ENCODE results near the gene IL1RAPL1.

DNA sequence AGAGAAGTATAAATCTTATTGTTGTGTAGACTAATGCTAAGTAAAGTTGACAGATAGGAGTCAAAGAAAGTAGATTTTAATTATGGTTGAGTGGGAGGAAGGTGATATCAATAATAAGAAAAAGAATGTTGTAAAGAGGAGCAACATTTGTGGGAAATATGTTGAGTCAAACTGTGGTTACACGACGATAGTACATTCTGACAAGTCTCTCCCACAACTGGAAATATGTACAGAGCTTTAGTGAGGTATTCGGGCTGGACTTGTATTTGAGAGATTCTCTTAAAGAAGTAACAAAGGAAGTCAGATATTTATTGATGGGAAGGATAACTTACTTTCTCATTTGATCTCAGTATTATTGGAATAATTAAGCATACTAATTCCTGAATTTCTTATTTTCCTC lies 1102.8 kb downstream of the IL1RAPL1 start:
- TF ChIP-seq, protein P1, sequence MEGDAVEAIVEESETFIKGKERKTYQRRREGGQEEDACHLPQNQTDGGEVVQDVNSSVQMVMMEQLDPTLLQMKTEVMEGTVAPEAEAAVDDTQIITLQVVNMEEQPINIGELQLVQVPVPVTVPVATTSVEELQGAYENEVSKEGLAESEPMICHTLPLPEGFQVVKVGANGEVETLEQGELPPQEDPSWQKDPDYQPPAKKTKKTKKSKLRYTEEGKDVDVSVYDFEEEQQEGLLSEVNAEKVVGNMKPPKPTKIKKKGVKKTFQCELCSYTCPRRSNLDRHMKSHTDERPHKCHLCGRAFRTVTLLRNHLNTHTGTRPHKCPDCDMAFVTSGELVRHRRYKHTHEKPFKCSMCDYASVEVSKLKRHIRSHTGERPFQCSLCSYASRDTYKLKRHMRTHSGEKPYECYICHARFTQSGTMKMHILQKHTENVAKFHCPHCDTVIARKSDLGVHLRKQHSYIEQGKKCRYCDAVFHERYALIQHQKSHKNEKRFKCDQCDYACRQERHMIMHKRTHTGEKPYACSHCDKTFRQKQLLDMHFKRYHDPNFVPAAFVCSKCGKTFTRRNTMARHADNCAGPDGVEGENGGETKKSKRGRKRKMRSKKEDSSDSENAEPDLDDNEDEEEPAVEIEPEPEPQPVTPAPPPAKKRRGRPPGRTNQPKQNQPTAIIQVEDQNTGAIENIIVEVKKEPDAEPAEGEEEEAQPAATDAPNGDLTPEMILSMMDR (IDR thresholded peaks at IDR 0.05): no peak
- no peak for TF ChIP-seq EZH2phosphoT487 (IDR thresholded peaks at IDR 0.05; ENCODE audit: borderline replicate concordance, low read depth)
- no peak for TF ChIP-seq GABPA (IDR thresholded peaks at IDR 0.05; ENCODE audit: low read depth)
- TF ChIP-seq, protein P2, sequence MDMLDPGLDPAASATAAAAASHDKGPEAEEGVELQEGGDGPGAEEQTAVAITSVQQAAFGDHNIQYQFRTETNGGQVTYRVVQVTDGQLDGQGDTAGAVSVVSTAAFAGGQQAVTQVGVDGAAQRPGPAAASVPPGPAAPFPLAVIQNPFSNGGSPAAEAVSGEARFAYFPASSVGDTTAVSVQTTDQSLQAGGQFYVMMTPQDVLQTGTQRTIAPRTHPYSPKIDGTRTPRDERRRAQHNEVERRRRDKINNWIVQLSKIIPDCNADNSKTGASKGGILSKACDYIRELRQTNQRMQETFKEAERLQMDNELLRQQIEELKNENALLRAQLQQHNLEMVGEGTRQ (IDR thresholded peaks at IDR 0.05; ENCODE audit: borderline replicate concordance, low read depth, low read length): no peak
- TF ChIP-seq USF1 (IDR thresholded peaks at IDR 0.05; ENCODE audit: borderline replicate concordance, low read depth): no peak
- no peak for TF ChIP-seq JUND (IDR thresholded peaks at IDR 0.05)
- TF ChIP-seq MXI1 (IDR thresholded peaks at IDR 0.05; ENCODE audit: low read depth, low read length): no peak
- no peak for TF ChIP-seq SIN3A (IDR thresholded peaks at IDR 0.05; ENCODE audit: borderline replicate concordance, low read depth, low read length)
- TF ChIP-seq, protein P3, sequence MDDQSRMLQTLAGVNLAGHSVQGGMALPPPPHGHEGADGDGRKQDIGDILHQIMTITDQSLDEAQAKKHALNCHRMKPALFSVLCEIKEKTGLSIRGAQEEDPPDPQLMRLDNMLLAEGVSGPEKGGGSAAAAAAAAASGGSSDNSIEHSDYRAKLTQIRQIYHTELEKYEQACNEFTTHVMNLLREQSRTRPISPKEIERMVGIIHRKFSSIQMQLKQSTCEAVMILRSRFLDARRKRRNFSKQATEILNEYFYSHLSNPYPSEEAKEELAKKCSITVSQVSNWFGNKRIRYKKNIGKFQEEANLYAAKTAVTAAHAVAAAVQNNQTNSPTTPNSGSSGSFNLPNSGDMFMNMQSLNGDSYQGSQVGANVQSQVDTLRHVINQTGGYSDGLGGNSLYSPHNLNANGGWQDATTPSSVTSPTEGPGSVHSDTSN (IDR thresholded peaks at IDR 0.05): peak; percentile 7; the same call in 1 of the 2 replicates
- TF ChIP-seq, protein P4, sequence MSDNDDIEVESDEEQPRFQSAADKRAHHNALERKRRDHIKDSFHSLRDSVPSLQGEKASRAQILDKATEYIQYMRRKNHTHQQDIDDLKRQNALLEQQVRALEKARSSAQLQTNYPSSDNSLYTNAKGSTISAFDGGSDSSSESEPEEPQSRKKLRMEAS (IDR thresholded peaks at IDR 0.05; ENCODE audit: low read depth): no peak
- no peak for TF ChIP-seq TAF1 (IDR thresholded peaks at IDR 0.05; ENCODE audit: borderline replicate concordance, low read depth, low read length)
- TF ChIP-seq POLR2AphosphoS5 (IDR thresholded peaks at IDR 0.05; ENCODE audit: low read depth, low read length): no peak

Data from SK-N-SH (cell line).